K562 (cell line): ENCODE measurements around the gene PIMREG. TPM values are rescaled to one million over a fixed set of nuclear protein-coding genes. Genes with fewer than 3 reads are reported as not detected.
A peak's percentile ranks its signal among the peaks of the same experiment; 100 is the strongest.

ENCODE experiments used
- ATAC-seq: fragments of 200-7000 bp; cut with Tn5 transposase; 3 replicates; pipeline ENCODE4 v1.9.1; 2020; ENCODE audit warnings: moderate library complexity
- BruUV-seq: library from RNA; stranded (reverse); fragments of 400-500 nt; replicated peaks from 2 replicates; lab custom pipeline; 2021; lab: Mats Ljungman, UMichigan
- CTCF ChIA-PET: fragments of 300-600 bp; formaldehyde crosslinking; extraction: SDS; loops from one replicate; lab custom pipeline; 2021; ENCODE audit warnings: low intra/inter-chr PET ratio; lab: Yijun Ruan, JAX
- POLR2A ChIA-PET: fragments of 300-600, 350-650 bp; sonication (Branson Sonifier 250); formaldehyde crosslinking; extraction: SDS; loops from one replicate; lab custom pipeline; 2021; ENCODE audit warnings: antibody characterized with exemption, inconsistent platforms; lab: Yijun Ruan, JAX
- DNase-seq, 4 experiments: peaks; one replicate each; pipeline versions ENCODE4 v3.0.0 to v3.0.0-alpha.2; 2011 to 2018; ENCODE audit warnings: low spot score in 3 of 4, mixed read lengths in 3 of 4; ENCODE audit errors: extremely low read depth in 1 of 4
- FAIRE-seq: peaks from 2 replicates; lab custom pipeline; 2011; peaks lifted over from hg19 to GRCh38; lab: Jason Lieb, UNC
- H2AFZ ChIP-seq: 2 replicates; pipeline ENCODE4 v1.6.0; 2011; ENCODE audit warnings: low read depth, low read length, control low read depth, inconsistent platforms
- H3K27ac ChIP-seq: fragments of 200-600 bp; 3 replicates; pipeline ENCODE4 v1.8.0; 2011; ENCODE audit warnings: low read depth, mild to moderate bottlenecking, control low read depth, inconsistent platforms, low read length, moderate library complexity, mixed read lengths; ENCODE audit errors: extremely low read depth
- H3K27me3 ChIP-seq, 2 experiments: fragments of 300-600 bp in 1 of 2; 2 replicates in 1 of 2; 3 replicates in 1 of 2; pipeline versions ENCODE4 v1.6.0 to v1.8.0; 2011; ENCODE audit warnings: inconsistent platforms in 2 of 2, low read length in 2 of 2, mild to moderate bottlenecking in 1 of 2, mixed read lengths in 1 of 2, moderate library complexity in 1 of 2; ENCODE audit not compliant: control insufficient read depth in 2 of 2, insufficient read depth in 2 of 2
- H3K36me3 ChIP-seq: fragments of 300-600 bp; 3 replicates; pipeline ENCODE4 v1.8.0; 2011; ENCODE audit warnings: mild to moderate bottlenecking, low read length, inconsistent platforms; ENCODE audit not compliant: control insufficient read depth, insufficient read depth
- H3K4me1 ChIP-seq, 2 experiments: fragments of 200-600 bp in 1 of 2; replicated peaks in 1 of 2; 2 replicates in 1 of 2; 3 replicates in 1 of 2; pipeline versions ENCODE4 v1.5.1 to v1.8.0; 2011; ENCODE audit warnings: inconsistent platforms in 2 of 2, low read length in 2 of 2, mild to moderate bottlenecking in 1 of 2, mixed read lengths in 1 of 2, moderate library complexity in 1 of 2; ENCODE audit not compliant: control insufficient read depth in 2 of 2, insufficient read depth in 2 of 2
- H3K4me2 ChIP-seq: 2 replicates; pipeline ENCODE4 v1.6.1; 2011; ENCODE audit warnings: low read length, control low read depth, inconsistent platforms, mixed read lengths; ENCODE audit not compliant: insufficient read depth
- H3K4me3 ChIP-seq: fragments of 200-600 bp; sonication (generic), shearing (Covaris generic); 2 replicates; pipeline ENCODE4 v1.5.1; 2016; ENCODE audit warnings: control low read depth, inconsistent platforms
- H3K79me2 ChIP-seq: fragments of 200-600 bp; 3 replicates; pipeline ENCODE4 v1.8.0; 2011; ENCODE audit warnings: low read length, inconsistent platforms; ENCODE audit not compliant: control insufficient read depth, insufficient read depth
- H3K9ac ChIP-seq, 2 experiments: 2 replicates each; pipeline versions ENCODE4 v1.6.0 to v1.6.1; 2011; ENCODE audit warnings: low read depth in 2 of 2, low read length in 2 of 2, control low read depth in 1 of 2, inconsistent platforms in 1 of 2, mild to moderate bottlenecking in 1 of 2, mixed read lengths in 1 of 2; ENCODE audit not compliant: insufficient read depth in 1 of 2
- H3K9me1 ChIP-seq: one replicate; pipeline ENCODE4 v1.6.0; 2011; ENCODE audit warnings: inconsistent platforms, mild to moderate bottlenecking, low read length, moderate library complexity; ENCODE audit not compliant: control insufficient read depth, insufficient read depth
- H3K9me3 ChIP-seq: replicated peaks from 2 replicates; pipeline ENCODE4 v1.5.1; 2011; ENCODE audit warnings: low read depth, low read length, inconsistent platforms; ENCODE audit not compliant: control insufficient read depth, insufficient read depth
- H4K20me1 ChIP-seq: replicated peaks from 2 replicates; pipeline ENCODE4 v1.6.1; 2011; ENCODE audit warnings: low read length, inconsistent platforms, mixed read lengths; ENCODE audit not compliant: control insufficient read depth, insufficient read depth
- CBFA2T3 ChIP-seq: fragments of 450-650 bp; IDR thresholded peaks from 2 replicates; pipeline ENCODE4 v1.6.1; 2017
- CEBPG ChIP-seq, 3 experiments: fragments of 200-800 bp in 1 of 3; sonication (Bioruptor generic) in 1 of 3; sonication (generic) in 1 of 3; formaldehyde crosslinking in 1 of 3; IDR thresholded peaks in 2 of 3; conservative IDR thresholded peaks in 1 of 3; 2 replicates each; pipeline versions ENCODE4 v1.6.1 to v1.8.0; 2016 to 2022; ENCODE audit warnings: missing compliant biosample characterization in 2 of 3, missing genetic modification characterization in 2 of 3, mild to moderate bottlenecking in 1 of 3, missing genetic modification reagents in 1 of 3
- CGGBP1 ChIP-seq: fragments of 250-450 bp; sonication (Bioruptor Pico); IDR thresholded peaks from 2 replicates; pipeline ENCODE4 v1.9.0; 2021; ENCODE audit warnings: mild to moderate bottlenecking
- DPF2 ChIP-seq: fragments of 450-650 bp; IDR thresholded peaks from 2 replicates; pipeline ENCODE4 v1.6.1; 2016
- GATA2 ChIP-seq: sonication (generic); formaldehyde crosslinking; IDR thresholded peaks from 2 replicates; pipeline ENCODE4 v1.4.0; 2020; ENCODE audit warnings: mild to moderate bottlenecking, missing genetic modification reagents
- IFI16 ChIP-seq: fragments of 250-450 bp; sonication (Bioruptor Pico); IDR thresholded peaks from 2 replicates; pipeline ENCODE4 v2.1.2; 2022; ENCODE audit warnings: mild to moderate bottlenecking, inconsistent platforms
- MAFF ChIP-seq: IDR thresholded peaks from 2 replicates; pipeline ENCODE4 v1.6.1; 2012; ENCODE audit warnings: low read length, improper control_type of control experiment
- MAZ ChIP-seq, 2 experiments: fragments of 450-650 bp in 1 of 2; sonication (generic) in 1 of 2; formaldehyde crosslinking; IDR thresholded peaks in 1 of 2; conservative IDR thresholded peaks in 1 of 2; 2 replicates each; pipeline versions ENCODE4 v1.4.0 to v1.5.0; 2020; ENCODE audit warnings: mild to moderate bottlenecking in 1 of 2, missing genetic modification reagents in 1 of 2
- MCM7 ChIP-seq, 2 experiments: fragments of 450-650 bp; IDR thresholded peaks; 2 replicates each; pipeline ENCODE4 v1.6.1; 2016 to 2018
- MTA2 ChIP-seq: fragments of 450-650 bp; IDR thresholded peaks from 2 replicates; pipeline ENCODE4 v1.6.1; 2016; ENCODE audit warnings: low read depth
- NRF1 ChIP-seq, 2 experiments: fragments of 450-650 bp; IDR thresholded peaks in 1 of 2; conservative IDR thresholded peaks in 1 of 2; 2 replicates each; pipeline ENCODE4 v1.6.1; 2014; ENCODE audit warnings: mild to moderate bottlenecking in 2 of 2
- PML ChIP-seq: IDR thresholded peaks from 2 replicates; pipeline ENCODE4 v1.6.1; 2012; ENCODE audit warnings: low read length, inconsistent platforms
- POLR2B ChIP-seq: fragments of 450-650 bp; IDR thresholded peaks from 2 replicates; pipeline ENCODE4 v1.6.1; 2018; ENCODE audit warnings: low read depth; ENCODE audit not compliant: partially characterized antibody
- RBBP5 ChIP-seq: fragments of 200-600 bp; sonication (generic); IDR thresholded peaks from 2 replicates; pipeline ENCODE4 v1.6.1; 2012; ENCODE audit warnings: borderline replicate concordance, mild to moderate bottlenecking, low read length, control low read depth, inconsistent platforms; ENCODE audit not compliant: insufficient read depth, poor library complexity, severe bottlenecking
- RBM34 ChIP-seq: fragments of 200-400 bp; formaldehyde crosslinking; IDR thresholded peaks from 2 replicates; pipeline ENCODE4 v1.6.1; 2018; ENCODE audit warnings: low read length, borderline replicate concordance; ENCODE audit not compliant: insufficient read depth
- SIN3A ChIP-seq, 2 experiments: fragments of 150-350 bp in 1 of 2; IDR thresholded peaks; 2 replicates each; pipeline ENCODE4 v1.6.1; 2011 to 2016; ENCODE audit warnings: borderline replicate concordance in 2 of 2, low read depth in 2 of 2, low read length in 2 of 2, mild to moderate bottlenecking in 2 of 2, moderate library complexity in 2 of 2; ENCODE audit not compliant: control insufficient read depth in 1 of 2
- SMARCA4 ChIP-seq: fragments of 450-650 bp; IDR thresholded peaks from 2 replicates; pipeline ENCODE4 v1.6.1; 2016
- SRF ChIP-seq, 2 experiments: fragments of 250-450, 450-650 bp in 1 of 2; sonication (Bioruptor Pico) in 1 of 2; sonication (generic) in 1 of 2; formaldehyde crosslinking; IDR thresholded peaks; 2 replicates each; pipeline versions ENCODE4 v1.5.0 to v1.5.1; 2020 to 2022; ENCODE audit warnings: mild to moderate bottlenecking in 1 of 2, missing genetic modification reagents in 1 of 2
- TEAD4 ChIP-seq, 2 experiments: sonication (generic) in 1 of 2; formaldehyde crosslinking in 1 of 2; IDR thresholded peaks; 2 replicates each; pipeline versions ENCODE4 v1.6.1 to v1.8.0; 2012 to 2022; ENCODE audit warnings: borderline replicate concordance in 1 of 2, inconsistent platforms in 1 of 2, low read length in 1 of 2, mild to moderate bottlenecking in 1 of 2, missing genetic modification reagents in 1 of 2
- ZNF23 ChIP-seq: fragments of 250-450 bp; sonication (Bioruptor Pico); IDR thresholded peaks from 2 replicates; pipeline ENCODE4 v1.4.0; 2020; ENCODE audit warnings: mild to moderate bottlenecking
- ZNF282 ChIP-seq: sonication (generic); formaldehyde crosslinking; IDR thresholded peaks from 2 replicates; pipeline ENCODE4 v1.8.1; 2023; ENCODE audit warnings: missing genetic modification reagents
- ZNF3 ChIP-seq: fragments of 250-450 bp; sonication (Bioruptor Pico); IDR thresholded peaks from 2 replicates; pipeline ENCODE4 v1.5.0; 2021; ENCODE audit warnings: mild to moderate bottlenecking, moderate library complexity
- ZNF316 ChIP-seq: fragments of 450-650 bp; IDR thresholded peaks from 2 replicates; pipeline ENCODE4 v1.6.1; 2016
- ZNF785 ChIP-seq: fragments of 250-450 bp; sonication (Bioruptor Pico); IDR thresholded peaks from 2 replicates; pipeline ENCODE4 v1.4.0; 2020; ENCODE audit warnings: mild to moderate bottlenecking
- WGBS: fragments of 100-300 bp; shearing (Covaris generic); methylation state at CpG from one replicate; pipeline ENCODE4 v1.1.6; 2016; ENCODE audit warnings: low coverage, mixed read lengths; ENCODE audit not compliant: insufficient coverage; ENCODE audit errors: missing lambda C conversion rate; 5-methylcytosine and 5-hydroxymethylcytosine counted together
- in situ Hi-C: fragments of 300-500 bp; cut with MboI; formaldehyde crosslinking; loops from 4 replicates; pipeline ENCODE4 v1.15.0; 2018; ENCODE audit warnings: inconsistent platforms, mixed read lengths
- intact Hi-C: fragments of 100-400 bp; cut with micrococcal nuclease; formaldehyde crosslinking; loops from 2 replicates; pipeline ENCODE4 v1.14.2; 2022
- polyA plus RNA-seq, 8 experiments: library from polyadenylated mRNA; depleted of rRNA in 4 of 8; stranded (reverse) in 5 of 8; unstranded in 3 of 8; fragments of >200 nt; fragmentation: Nextera tagmentation in 2 of 8; fragmentation: Illumina TruSeq in 1 of 8; extraction: Ambion mirVana in 2 of 8; extraction: Trizol in 1 of 8; gene quantifications; 2 replicates each; pipeline versions ENCODE4 v1.2.1 to v1.2.3, GENCODE V29; 2011 to 2014; ENCODE audit warnings: inconsistent platforms in 1 of 8, missing spikeins in 1 of 8
- total RNA-seq, 7 experiments: library from RNA; depleted of rRNA in 6 of 7; stranded (reverse); fragments of >200 nt in 6 of 7; fragmentation: Illumina TruSeq in 2 of 7; extraction: Trizol in 2 of 7; gene quantifications; 2 replicates each; pipeline versions ENCODE4 v1.2.1 to v1.2.3, GENCODE V29; 2011 to 2021; ENCODE audit warnings: low replicate concordance in 1 of 7

PIMREG gene
- total and polyA plus RNA-seq, 9 of the 15 experiments (the other 6 are each of a cell fraction or from before 2014, with no cell fraction given) = 1.1 to 16.7 (median 9.4) TPM

GRCh38 chr17:6456914-6457687, 12.8 kb downstream of the PIMREG start:
- Histone ChIP-seq H3K79me2 (no peaks in the 10 kb centered on the region), H4K20me1 (no peaks in the 10 kb centered on the region), H3K9me3 (no peaks in the 10 kb centered on the region), H2AFZ (peak overlapping the region; percentile 70), H3K36me3 (no peaks in the 10 kb centered on the region), H3K4me1 (peaks cover 19 to 44% of the 10 kb centered on the region in 2 experiments), H3K9ac (peak overlapping the region in 1 of 2 experiments; percentile 41; a peak in 1 of 4 replicates), H3K27ac (peak overlapping the region; percentile 56; the same call in 2 of the 3 replicates), H3K4me3 (no peak overlapping the region), H3K4me2 (peak overlapping the region; percentile 50), H3K27me3 (no peaks in the 10 kb centered on the region), H3K9me1 (no peaks in the 10 kb centered on the region)
- no TSS peak for BruUV-seq
- CTCF ChIA-PET = no interaction called here
- 12% methylated on average over 9 of the region's 14 CpGs for WGBS
- POLR2A ChIA-PET = interaction anchor here (0.9 kb wide), 1 partner anchor 16 kb away, joined by 4 read pairs; no protein-coding TSS in a partner anchor
- peak; percentile 95 for ATAC-seq
- peak; percentile 71 to 88 (median 81) for DNase-seq
- intact Hi-C loops (loop anchor here (10.0 kb wide), 1 partner anchor 188 kb away; the partner anchor contains the start of genes KIAA0753 and TXNDC17), in situ Hi-C loops (no loop called here)
- FAIRE-seq = peak; percentile 83
- TF ChIP-seq ZNF3 (CRISPR knock-in tag) = no peak
- peak; percentile 48 for TF ChIP-seq RBBP5
- TF ChIP-seq DPF2 = 0 out of 2 replicates have a peak, but pooled peaks have one; percentile 46
- TF ChIP-seq RBM34 = no peak
- no peak for TF ChIP-seq IFI16 (CRISPR knock-in tag)
- no peak for TF ChIP-seq ZNF23 (CRISPR knock-in tag)
- TF ChIP-seq MCM7 (IDR thresholded peaks at IDR 0.05) = no peak
- TF ChIP-seq SIN3A (IDR thresholded peaks at IDR 0.05; ENCODE audit: borderline replicate concordance in 2 of 2, control insufficient read depth in 1 of 2, low read depth in 2 of 2, low read length in 2 of 2) = no peak
- no peak for TF ChIP-seq ZNF282 (CRISPR knock-in tag)
- peak in 1 of 2 experiments; percentile 26; a peak in 1 of 4 replicates for TF ChIP-seq NRF1 (conservative IDR thresholded peaks at IDR 0.05 in 1 of 2, IDR thresholded peaks at IDR 0.05 in 1 of 2)
- TF ChIP-seq GATA2 (CRISPR knock-in tag) = no peak
- no peak for TF ChIP-seq CGGBP1 (CRISPR knock-in tag)
- peak; percentile 43; the same call in 1 of the 2 replicates for TF ChIP-seq MAFF
- TF ChIP-seq PML = no peak
- TF ChIP-seq TEAD4 (IDR thresholded peaks at IDR 0.05; ENCODE audit: low read length) = no peak; the same call in 1 of the 2 replicates
- TF ChIP-seq TEAD4 (CRISPR knock-in tag; IDR thresholded peaks at IDR 0.05; ENCODE audit: borderline replicate concordance) = no peak
- TF ChIP-seq MTA2 = no peak
- TF ChIP-seq SMARCA4 = peak; percentile 58
- TF ChIP-seq CEBPG (CRISPR knock-in tag; IDR thresholded peaks at IDR 0.05) = no peak
- TF ChIP-seq CEBPG (tag; conservative IDR thresholded peaks at IDR 0.05 in 1 of 2, IDR thresholded peaks at IDR 0.05 in 1 of 2) = no peak
- no peak for TF ChIP-seq POLR2B
- no peak for TF ChIP-seq ZNF785 (CRISPR knock-in tag)
- TF ChIP-seq SRF (CRISPR knock-in tag; IDR thresholded peaks at IDR 0.05) = no peak
- peak; percentile 32 for TF ChIP-seq ZNF316
- peak in 1 of 2 experiments; percentile 18; a peak in 1 of 4 replicates for TF ChIP-seq MAZ (CRISPR knock-in tag; conservative IDR thresholded peaks at IDR 0.05 in 1 of 2, IDR thresholded peaks at IDR 0.05 in 1 of 2)
- peak; percentile 20; the same call in 1 of the 2 replicates for TF ChIP-seq CBFA2T3
